ENCODE data around the gene PAQR7.

PAQR7 gene

DNA sequence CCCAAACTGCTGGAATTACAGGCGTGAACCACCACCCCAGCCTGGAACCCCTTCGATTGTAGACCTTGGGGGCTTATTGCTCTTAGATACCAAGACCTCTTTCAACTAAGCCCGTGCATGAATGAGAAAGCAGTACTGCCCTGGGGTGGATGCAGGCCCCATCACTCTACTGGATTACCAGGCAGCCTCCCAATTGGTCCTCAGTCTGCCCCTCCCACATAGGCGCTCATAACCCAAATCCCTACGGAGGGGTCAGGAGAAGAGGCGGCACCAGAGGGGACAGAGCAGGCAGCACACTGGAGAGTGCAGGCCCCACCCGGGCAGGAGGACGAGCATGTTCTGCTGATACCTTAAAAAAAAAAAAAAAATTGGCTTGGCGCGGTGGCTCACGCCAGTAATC lies 43.1 kb upstream of the PAQR7 start:
- Histone ChIP-seq H3K27ac (ENCODE audit: poor library complexity, severe bottlenecking) (no peak overlapping the region), H3K9me3 (ENCODE audit: severe bottlenecking) (no peaks in the 10 kb centered on the region), H3K4me1 (ENCODE audit: insufficient read depth, poor library complexity, severe bottlenecking) (no peaks in the 10 kb centered on the region), H3K4me3 (ENCODE audit: severe bottlenecking) (no peak overlapping the region), H3K27me3 (ENCODE audit: insufficient read depth, poor library complexity, severe bottlenecking) (peaks cover 2% of the 10 kb centered on the region), H3K36me3 (ENCODE audit: low read depth) (no peaks in the 10 kb centered on the region)
- ATAC-seq (ENCODE audit: low read depth) = no peak
- no peak for DNase-seq (ENCODE audit: low spot score)
- TF ChIP-seq, protein P1, sequence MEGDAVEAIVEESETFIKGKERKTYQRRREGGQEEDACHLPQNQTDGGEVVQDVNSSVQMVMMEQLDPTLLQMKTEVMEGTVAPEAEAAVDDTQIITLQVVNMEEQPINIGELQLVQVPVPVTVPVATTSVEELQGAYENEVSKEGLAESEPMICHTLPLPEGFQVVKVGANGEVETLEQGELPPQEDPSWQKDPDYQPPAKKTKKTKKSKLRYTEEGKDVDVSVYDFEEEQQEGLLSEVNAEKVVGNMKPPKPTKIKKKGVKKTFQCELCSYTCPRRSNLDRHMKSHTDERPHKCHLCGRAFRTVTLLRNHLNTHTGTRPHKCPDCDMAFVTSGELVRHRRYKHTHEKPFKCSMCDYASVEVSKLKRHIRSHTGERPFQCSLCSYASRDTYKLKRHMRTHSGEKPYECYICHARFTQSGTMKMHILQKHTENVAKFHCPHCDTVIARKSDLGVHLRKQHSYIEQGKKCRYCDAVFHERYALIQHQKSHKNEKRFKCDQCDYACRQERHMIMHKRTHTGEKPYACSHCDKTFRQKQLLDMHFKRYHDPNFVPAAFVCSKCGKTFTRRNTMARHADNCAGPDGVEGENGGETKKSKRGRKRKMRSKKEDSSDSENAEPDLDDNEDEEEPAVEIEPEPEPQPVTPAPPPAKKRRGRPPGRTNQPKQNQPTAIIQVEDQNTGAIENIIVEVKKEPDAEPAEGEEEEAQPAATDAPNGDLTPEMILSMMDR (IDR thresholded peaks at IDR 0.05; ENCODE audit: poor library complexity, severe bottlenecking) = no peak

DNA sequence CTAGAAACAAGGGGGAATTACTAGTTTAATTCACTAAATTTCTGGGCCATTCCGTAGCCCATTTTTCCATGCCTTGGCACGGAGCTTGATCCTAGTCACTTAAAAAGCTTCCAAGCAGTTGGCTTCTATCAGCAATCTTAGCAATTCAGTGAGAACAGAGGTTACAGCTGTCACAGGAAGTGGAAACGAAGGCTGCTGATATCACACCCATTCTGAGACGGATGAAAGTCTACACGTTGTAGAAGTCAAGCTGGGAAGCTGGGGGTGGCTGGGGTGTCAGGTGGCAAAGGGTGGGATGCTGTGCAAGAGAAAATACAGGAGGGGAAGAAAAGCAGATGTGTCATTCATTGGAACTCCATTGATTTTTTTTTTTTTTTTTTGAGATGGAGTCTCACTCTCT lies 42.5 kb upstream of the PAQR7 start:
- TF ChIP-seq, protein P1 (IDR thresholded peaks at IDR 0.05; ENCODE audit: poor library complexity, severe bottlenecking) = no peak
- Histone ChIP-seq H3K36me3 (ENCODE audit: low read depth) (no peaks in the 10 kb centered on the region), H3K4me1 (ENCODE audit: insufficient read depth, poor library complexity, severe bottlenecking) (no peaks in the 10 kb centered on the region), H3K27ac (ENCODE audit: poor library complexity, severe bottlenecking) (no peak overlapping the region), H3K9me3 (ENCODE audit: severe bottlenecking) (no peaks in the 10 kb centered on the region), H3K4me3 (ENCODE audit: severe bottlenecking) (no peak overlapping the region), H3K27me3 (ENCODE audit: insufficient read depth, poor library complexity, severe bottlenecking) (no peaks in the 10 kb centered on the region)
- ATAC-seq (ENCODE audit: low read depth) (no peak), DNase-seq (ENCODE audit: low spot score) (no peak)

DNA sequence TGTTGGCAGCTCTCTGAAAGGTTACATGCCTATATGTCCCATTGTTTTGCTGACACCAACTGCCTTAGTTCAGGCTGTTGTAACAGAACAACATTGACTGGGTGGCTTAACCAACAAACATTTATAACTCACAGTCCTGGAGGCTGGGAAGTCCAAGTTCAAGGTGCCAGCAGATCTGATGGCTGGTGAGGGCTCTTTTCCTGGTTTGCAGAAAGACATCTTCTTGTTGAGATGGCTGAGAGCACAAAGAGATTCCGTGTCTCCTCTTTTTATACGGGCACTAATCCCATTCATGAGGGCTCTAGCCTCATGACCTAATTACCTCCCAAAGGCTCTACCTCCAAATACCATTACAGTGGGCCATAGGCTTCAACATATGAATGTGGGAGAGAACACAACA lies 41.0 kb upstream of the PAQR7 start:
- no peaks in the 10 kb centered on the region for H3K27me3 ChIP-seq (ENCODE audit: insufficient read depth, poor library complexity, severe bottlenecking)
- H3K4me1 ChIP-seq (ENCODE audit: insufficient read depth, poor library complexity, severe bottlenecking) = peaks cover 12% of the 10 kb centered on the region
- no peak overlapping the region for H3K4me3 ChIP-seq (ENCODE audit: severe bottlenecking)
- DNase-seq (ENCODE audit: low spot score) (no peak), ATAC-seq (ENCODE audit: low read depth) (no peak)
- TF ChIP-seq, protein P1 (IDR thresholded peaks at IDR 0.05; ENCODE audit: poor library complexity, severe bottlenecking) = no peak
- H3K9me3 ChIP-seq (ENCODE audit: severe bottlenecking) = no peaks in the 10 kb centered on the region
- H3K27ac ChIP-seq (ENCODE audit: poor library complexity, severe bottlenecking) = no peak overlapping the region
- no peaks in the 10 kb centered on the region for H3K36me3 ChIP-seq (ENCODE audit: low read depth)

DNA sequence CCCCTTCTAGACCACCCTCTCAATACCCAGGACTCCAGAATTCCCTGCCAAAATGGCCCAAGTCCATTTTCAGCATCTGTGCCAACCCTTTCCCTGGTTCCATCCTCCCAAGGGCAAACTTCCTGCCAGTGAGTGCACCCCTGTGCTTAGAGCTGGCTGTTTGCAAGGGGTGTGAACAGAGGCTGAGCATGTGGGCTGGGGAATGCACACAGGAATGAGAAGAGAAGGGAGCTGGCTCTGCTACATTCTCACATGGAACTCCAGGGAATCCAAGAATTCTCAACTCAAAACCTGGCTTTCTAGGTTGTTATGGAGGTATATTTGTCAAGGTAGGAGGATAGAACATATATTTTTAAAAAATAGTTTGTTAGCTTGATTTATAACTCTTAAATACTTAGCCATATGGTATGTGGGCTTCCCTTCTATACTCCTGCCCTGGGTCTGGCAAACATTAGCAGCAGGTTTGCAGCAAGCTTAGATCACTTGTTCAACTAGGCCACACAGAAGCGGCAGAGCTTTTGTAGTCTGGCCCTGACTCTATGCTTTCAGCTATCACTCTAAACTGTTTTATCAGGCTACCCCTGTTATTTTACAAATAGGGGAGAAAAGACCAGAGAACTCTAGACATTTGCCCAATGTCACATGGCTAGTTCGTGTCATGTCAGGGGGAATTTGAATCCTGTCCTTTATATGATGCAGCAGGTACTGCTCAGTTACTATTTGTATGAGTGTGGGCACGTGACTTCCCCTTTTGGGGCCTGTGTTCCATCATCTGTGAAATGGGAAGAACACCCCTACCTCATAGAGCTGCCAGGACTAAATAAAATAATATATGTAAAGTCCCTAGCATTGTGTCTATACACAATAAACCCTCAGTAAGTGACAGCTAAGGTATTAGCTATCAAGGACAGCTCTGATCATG lies 38.8 kb upstream of the PAQR7 start:
- peaks cover 12% of the 10 kb centered on the region for H3K4me1 ChIP-seq (ENCODE audit: insufficient read depth, poor library complexity, severe bottlenecking)
- ATAC-seq (ENCODE audit: low read depth) (no peak), DNase-seq (ENCODE audit: low spot score) (no peak)
- H3K4me3 ChIP-seq (ENCODE audit: severe bottlenecking) = no peak overlapping the region
- H3K27ac ChIP-seq (ENCODE audit: poor library complexity, severe bottlenecking) = no peak overlapping the region
- TF ChIP-seq, protein P1 (IDR thresholded peaks at IDR 0.05; ENCODE audit: poor library complexity, severe bottlenecking) = no peak
- no peaks in the 10 kb centered on the region for H3K27me3 ChIP-seq (ENCODE audit: insufficient read depth, poor library complexity, severe bottlenecking)
- no peaks in the 10 kb centered on the region for H3K9me3 ChIP-seq (ENCODE audit: severe bottlenecking)
- H3K36me3 ChIP-seq (ENCODE audit: low read depth) = no peaks in the 10 kb centered on the region

DNA sequence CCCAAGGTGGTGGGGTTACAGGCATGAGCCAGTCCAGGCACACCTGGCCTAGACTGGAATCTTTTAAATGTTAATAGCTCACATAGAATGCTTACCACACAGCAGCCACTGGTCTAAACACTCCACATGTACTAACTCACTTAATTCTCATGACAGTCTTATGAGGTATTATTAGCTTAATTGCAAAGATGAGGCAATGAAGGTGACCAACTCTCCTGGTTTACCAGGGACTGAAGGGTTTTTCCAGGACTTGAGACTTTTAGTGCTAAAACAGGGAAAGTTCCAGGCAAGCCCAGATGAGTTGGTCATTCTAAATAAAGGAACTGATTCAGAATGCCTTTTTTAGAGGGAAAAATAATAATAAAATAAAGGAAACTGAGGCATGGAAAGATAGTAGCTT lies 37.7 kb upstream of the PAQR7 start:
- Histone ChIP-seq H3K27ac (ENCODE audit: poor library complexity, severe bottlenecking) (peak overlapping the region; percentile 70), H3K27me3 (ENCODE audit: insufficient read depth, poor library complexity, severe bottlenecking) (no peaks in the 10 kb centered on the region), H3K4me1 (ENCODE audit: insufficient read depth, poor library complexity, severe bottlenecking) (peaks cover 12% of the 10 kb centered on the region), H3K36me3 (ENCODE audit: low read depth) (no peaks in the 10 kb centered on the region), H3K9me3 (ENCODE audit: severe bottlenecking) (no peaks in the 10 kb centered on the region), H3K4me3 (ENCODE audit: severe bottlenecking) (no peak overlapping the region)
- no peak for ATAC-seq (ENCODE audit: low read depth)
- TF ChIP-seq, protein P1 (IDR thresholded peaks at IDR 0.05; ENCODE audit: poor library complexity, severe bottlenecking) = no peak
- no peak for DNase-seq (ENCODE audit: low spot score)

Measured in RWPE2 (cell line).